HG03457 (cell line): ENCODE data around the gene TEX13D.
"Not testable (repeated sequence)": the region's sequence is repeated elsewhere in the genome, so short reads cannot be mapped to it uniquely, and the experiment has no call there.

Experiments
- ATAC-seq: cut with Tn5 transposase; IDR thresholded peaks from one replicate; pipeline ENCODE4 v1.9.1; 2021; ENCODE audit warnings: moderate number of reproducible peaks; ENCODE audit not compliant: unreplicated experiment

Gene TEX13D

DNA sequence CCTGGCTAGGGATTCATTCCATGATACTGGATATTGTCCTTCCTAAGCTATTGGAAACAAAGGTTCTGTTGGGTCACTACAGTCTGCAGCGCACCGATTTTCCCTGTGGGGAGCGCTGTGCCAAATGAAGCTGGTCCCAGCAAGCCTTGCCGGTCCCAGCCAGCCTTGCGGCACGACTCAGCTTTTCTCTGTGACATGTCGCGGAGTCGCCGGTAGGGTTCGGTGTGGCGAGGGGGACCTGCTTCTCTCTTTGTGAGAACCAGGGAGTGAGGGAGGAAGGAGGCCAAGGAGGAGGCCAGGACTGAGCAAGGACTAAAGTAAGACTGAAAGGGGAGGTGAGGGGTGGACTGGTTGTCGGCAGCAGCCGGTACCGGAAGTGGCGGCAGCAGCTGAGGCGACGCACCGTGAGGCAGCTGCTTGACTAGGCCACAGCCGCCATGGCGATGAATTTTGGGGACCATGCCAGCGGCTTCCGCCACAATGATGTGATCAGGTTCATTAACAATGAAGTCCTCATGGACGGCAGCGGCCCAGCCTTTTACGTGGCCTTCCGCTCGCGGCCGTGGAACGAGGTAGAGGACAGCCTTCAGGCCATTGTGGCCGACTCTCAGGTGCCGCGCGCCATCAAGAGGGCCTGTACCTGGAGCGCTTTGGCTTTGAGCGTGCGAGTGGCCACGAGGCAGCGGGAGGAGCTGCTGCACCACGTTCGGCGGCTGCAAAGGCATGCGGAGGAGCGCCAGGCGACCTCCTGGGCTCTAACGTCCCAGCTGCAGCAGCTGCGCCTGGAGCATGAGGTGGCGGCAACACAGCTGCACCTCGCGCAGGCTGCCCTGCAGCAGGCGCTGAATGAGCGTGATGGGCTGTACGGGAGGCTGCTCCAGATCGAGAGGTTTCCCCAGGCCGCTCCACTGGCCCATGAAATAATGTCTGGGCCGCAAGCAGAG is at the start of gene TEX13D:
TSS of gene TEX13D (plus strand) at position 180 of the 944 bp plus-strand sequence. CDS start at position 438, 258 bp downstream.
- no peak for ATAC-seq

- no peak for ATAC-seq
Observed at GRCh38 chrX:124289443-124289842, 43.0 kb upstream of the TEX13D start.

DNA sequence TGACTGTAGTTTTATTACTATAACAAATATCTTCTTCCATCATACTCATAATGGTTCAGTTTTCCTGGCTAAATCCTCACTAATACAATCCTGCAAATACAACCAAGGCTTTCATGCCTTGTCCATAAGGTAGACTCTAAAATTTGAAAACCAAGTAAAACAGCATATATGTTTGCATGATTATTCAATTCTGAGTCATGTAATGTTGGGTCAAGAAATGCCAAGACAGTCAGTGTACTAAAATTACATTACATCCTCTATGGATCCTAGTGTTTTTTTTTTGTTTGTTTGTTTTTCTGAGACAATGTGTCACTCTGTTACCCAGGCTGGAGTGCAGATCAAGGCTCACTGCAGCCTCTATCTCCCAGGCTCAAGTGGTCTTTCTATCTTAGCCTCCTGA is 38.6 kb upstream of the TEX13D start:
- no peak for ATAC-seq

GRCh38 chrX:124299323-124299722 is 33.1 kb upstream of the TEX13D start:
- not testable (repeated sequence) for ATAC-seq

GRCh38 chrX:124300405-124300804 is 32.1 kb upstream of the TEX13D start:
- no peak for ATAC-seq

DNA sequence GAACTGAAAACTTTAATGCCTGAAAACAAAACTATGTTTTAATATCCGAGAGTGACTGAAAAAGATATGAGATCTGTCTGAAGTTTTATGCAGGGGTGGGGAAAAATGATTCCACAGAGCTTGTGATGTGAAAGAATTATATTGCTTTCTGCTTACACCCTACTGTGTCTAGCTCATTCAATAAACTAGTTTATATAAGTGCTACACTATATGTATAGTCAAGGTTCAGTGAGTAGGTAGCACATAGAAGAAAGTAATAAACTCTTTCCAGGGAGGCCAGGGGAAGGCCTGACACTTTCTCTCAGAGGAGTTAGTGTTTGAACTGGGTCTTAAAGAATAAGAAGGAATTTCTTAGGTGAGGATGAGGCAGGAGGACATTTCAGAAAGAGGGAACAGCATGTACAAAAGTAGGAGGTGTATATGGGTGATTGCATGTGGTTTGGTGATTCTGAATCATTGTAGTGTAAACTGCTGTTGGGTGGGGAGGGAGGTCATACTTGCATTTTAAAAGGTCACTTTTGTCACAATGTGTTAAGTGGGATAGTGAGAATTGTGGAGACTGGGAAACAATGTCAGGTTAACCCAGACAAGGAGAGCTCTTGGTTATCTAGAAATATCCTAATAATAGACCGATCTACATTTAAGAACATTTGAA is 25.1 kb upstream of the TEX13D start:
- ATAC-seq: no peak

DNA sequence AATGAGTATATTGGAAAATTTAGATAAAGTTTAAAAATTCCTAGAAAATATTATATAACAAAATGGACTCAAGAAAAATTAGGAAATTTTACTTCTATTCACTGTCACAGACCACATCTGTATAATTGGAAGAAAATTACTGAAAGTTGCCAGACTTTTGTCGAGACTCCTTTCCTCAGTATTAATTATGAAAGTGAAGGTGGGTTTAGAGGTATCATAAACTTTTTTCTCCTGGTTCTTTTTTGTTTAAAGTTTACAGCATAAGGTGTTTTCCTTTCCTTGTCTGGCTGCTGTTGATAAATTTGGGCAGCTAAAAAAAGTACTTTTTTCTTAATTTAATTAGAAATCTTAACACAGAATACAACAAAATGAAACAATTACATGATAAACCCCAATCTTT is 6.7 kb upstream of the TEX13D start:
- no peak for ATAC-seq

DNA sequence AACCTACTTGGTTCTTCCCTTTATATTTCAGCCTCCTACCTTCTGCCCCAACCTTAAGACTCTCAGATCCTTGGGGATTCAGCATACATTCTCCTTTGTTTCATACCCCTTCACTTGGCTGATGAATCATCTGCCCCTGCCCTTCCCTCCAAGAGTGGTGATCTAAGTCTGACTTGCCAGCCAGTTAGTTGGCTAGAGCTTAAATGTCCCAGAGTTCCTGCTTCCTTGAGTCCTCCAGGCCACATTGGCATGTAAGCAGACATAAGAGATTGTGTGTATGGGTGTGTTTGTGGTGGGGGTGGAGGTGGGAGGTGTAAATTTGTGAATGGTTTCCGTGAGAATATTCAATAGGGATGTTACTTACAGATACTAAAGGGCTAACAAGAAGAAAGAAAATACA is 3.7 kb upstream of the TEX13D start:
- ATAC-seq: no peak

GRCh38 chrX:124333862-124334261 is 1.4 kb downstream of the TEX13D start:
- ATAC-seq: no peak

GRCh38 chrX:124334555-124334954 is 2.1 kb downstream of the TEX13D start:
- ATAC-seq: not testable (repeated sequence)

GRCh38 chrX:124335598-124335997 is 3.1 kb downstream of the TEX13D start:
- ATAC-seq: no peak

DNA sequence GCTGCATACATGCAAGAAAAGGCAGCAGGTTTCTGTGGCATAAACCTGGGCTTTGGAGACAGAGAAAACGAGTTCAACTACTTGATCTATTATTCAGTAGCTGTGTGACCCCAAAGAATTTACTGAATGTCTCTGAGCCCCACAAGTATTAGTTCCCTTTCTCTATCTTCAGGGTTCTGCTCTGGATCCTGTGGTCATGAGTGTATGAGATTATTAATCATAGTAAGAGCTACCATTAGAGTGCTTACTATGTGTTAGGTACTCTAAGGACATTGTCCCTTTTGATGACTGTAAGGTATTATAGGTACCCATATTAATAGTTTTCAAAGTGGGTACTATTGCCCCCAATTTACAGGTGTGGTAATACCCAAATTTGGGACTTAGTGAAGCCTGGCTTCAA is 5.5 kb downstream of the TEX13D start:
- ATAC-seq: no peak

DNA sequence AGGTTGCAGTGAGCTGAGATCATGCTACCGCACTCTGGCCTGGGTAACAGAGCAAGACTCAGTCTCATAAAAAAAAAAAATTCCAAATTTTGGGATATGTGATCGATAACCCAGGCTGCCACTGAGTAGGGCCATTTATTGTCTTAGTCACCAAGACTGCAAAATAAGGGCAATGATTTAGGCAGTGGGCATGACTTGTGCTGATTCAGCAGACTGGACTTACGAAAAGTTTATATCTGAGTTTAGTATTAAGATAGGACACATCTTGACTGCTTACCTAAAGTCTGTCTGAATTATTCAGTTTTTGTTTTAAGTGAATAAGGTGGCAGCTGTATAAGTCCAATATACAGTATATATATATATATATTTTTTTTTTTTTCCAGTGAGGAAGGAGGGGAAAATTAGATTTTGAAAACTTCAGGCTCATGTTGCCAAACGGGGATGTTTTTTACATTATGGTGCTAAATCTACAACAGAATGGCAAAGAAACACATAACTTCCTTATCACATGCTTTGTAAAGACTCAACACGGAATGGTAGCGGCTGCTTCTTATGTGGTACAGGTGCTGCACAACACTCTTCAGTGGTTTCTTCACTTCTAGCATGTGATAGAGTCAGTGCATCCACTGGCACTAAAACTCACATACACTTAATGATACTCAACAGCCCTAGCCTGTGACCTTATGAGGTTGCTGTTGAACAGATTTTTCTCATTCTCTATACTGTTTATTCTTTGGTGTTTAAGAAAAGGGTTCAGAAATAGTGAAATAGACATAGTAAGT is 6.5 kb downstream of the TEX13D start:
- ATAC-seq: no peak

- no peak for ATAC-seq
Observed at GRCh38 chrX:124341396-124342132, 9.1 kb downstream of the TEX13D start.

GRCh38 chrX:124342174-124342867 is 9.9 kb downstream of the TEX13D start:
- no peak for ATAC-seq

DNA sequence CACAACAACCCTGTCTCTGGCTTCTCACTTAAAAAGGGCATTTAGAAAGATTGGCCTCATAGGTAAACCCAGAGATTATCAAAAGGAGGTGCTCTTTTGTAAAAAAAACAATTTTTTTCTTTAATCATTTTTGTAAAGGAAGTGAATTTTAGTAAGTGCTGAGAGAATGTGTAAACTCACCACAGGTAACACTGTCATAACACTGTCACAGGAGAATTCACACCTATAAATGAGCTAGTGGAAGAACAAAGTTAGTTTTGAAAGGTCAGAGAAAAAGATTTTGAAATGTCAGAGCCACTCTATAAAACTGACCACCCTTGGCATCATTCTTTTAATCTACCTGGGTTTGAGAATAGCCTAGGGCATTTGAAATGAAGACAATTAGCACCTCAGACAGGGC is 10.6 kb downstream of the TEX13D start:
- no peak for ATAC-seq

DNA sequence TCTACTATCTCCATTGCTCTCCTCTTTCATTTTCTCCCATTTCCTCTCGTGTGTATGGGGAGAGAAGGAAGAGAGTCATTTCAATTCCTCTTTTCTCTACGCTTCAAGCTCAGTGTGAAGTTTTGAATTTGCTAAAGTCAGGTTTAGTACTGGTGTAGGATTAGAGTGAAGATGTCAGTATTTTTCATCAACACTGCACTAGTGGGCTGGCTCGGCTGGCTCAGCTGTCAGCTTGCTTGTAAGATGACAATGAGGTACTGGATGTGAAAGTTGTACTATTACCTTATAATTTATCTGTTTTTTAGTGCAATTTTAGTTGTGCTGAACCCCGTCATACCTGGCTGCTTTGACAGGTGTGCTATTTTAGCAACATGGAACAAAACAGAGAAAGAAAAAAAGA is 11.8 kb downstream of the TEX13D start:
- no peak for ATAC-seq

DNA sequence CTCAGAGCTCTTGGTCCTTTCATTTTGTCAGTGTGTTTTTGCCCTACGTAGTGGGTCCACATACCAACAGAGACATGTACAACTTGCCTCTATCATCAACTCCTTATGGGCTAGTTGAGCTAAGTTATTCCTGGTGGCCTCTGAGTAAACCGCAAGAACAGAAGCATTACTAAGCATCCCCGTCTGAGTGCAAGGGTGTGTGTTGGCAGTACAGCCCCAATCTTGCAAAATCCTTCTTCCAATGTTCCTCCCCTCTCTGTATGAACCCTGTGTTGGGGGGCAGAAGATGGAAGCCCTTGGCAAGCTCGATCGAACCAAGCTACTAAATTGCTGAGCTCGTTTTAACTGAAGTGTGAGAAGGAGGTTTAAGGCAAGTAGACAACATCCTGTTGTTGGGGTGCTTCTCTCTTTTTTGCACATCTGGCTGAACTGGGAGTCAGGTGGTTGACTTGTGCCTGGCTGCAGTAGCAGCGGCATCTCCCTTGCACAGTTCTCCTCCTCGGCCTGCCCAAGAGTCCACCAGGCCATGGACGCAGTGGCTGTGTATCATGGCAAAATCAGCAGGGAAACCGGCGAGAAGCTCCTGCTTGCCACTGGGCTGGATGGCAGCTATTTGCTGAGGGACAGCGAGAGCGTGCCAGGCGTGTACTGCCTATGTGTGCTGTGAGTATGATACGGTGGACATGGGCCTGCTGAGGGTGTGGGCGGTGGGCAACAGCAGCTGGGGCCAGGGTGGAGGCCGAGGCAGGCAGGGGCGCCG is 13.8 kb downstream of the TEX13D start, which contains the start of gene SH2D1A:
TSS of gene SH2D1A (plus strand) at position 447 of the 760 bp plus-strand sequence. CDS start at position 527, 80 bp downstream.
- ATAC-seq: no peak

GRCh38 chrX:124346877-124347241 is 14.4 kb downstream of the TEX13D start:
- no peak for ATAC-seq
